SK-N-MC (cell line): ENCODE measurements around the gene UNC13B.
"Not testable (repeated sequence)": the region's sequence is repeated elsewhere in the genome, so short reads cannot be mapped to it uniquely, and the experiment has no call there.

Source experiments
- EZH2 ChIP-seq: fragments of 200-600 bp; sonication (generic); IDR thresholded peaks from one replicate; pipeline ENCODE4 v1.6.1; 2017; ENCODE audit warnings: antibody characterized with exemption
- POLR2AphosphoS5 ChIP-seq: IDR thresholded peaks from 2 replicates; pipeline ENCODE4 v1.6.1; 2012; ENCODE audit warnings: mild to moderate bottlenecking, low read depth, low read length, borderline replicate concordance

DNA sequence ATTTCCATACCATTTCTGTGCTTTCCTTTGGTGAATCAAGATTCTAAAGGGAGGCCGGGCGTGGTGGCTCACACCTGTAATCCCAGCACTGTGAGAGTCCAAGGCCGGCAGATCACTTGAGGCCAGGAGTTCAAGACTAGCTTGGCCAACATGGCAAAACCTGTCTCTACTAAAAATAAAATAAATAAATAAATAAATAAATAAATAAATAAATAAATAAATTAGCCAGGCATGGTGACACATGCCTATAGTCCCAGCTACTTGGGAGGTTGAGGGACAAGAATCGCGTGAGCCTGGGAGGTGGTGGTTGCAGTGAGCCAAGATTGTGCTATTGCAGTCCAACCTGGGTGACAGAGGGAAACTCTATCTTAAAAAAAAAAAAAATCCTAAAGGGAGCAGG lies 247.6 kb downstream of the UNC13B start:
- TF ChIP-seq POLR2AphosphoS5, EZH2: not testable (repeated sequence)
